Stimulated activated CD8-positive, alpha-beta memory T cell treated with anti-CD3 and anti-CD28 coated beads, Interleukin-15, amount 100 ng/mL, for 4 hours (primary cell): ENCODE data around the gene MAD1L1.
"Not testable (repeated sequence)": the region's sequence is repeated elsewhere in the genome, so short reads cannot be mapped to it uniquely, and the experiment has no call there.

ENCODE experiments used
- DNase-seq, 2 donors: peaks; one replicate each; pipeline ENCODE4 v3.0.0-alpha.2; 2020; ENCODE audit warnings: low read depth in 2 of 2

Gene MAD1L1

GRCh38 chr7:2068693-2069471, 163.9 kb downstream of the MAD1L1 start:
- DNase-seq, result no peak

DNA sequence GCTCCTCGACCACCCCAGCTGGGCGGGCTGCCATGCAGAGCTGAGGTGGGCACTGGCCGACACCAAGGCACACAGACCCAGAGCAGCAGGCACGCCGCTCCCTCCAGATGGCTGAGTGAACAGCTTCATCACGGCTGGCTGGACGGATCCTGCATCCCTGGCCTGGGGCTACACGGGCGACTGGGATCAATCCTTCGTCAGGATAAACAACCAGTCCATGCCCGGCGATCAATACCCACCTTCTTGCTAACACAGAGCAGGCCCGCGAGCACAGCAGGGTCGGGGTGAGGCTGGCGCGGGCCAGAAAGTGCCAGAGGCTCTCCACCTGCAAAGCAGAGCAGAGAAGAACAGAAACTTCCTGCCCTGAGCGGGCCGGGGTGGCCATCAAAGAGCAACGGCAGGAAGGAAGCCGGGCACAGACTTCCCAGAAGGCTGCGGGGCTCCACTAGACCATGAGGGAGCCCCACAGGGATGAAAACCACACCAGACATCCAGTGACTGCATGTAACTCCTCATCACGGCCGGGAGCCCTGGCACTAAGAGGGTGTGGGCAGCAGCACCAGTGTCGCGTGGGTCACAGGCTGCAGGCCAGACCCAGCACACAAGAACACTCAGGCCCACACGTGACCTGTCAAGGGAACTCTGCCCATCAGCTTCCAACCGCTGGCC, 166.4 kb downstream of the MAD1L1 start:
- no peak for DNase-seq

DNA sequence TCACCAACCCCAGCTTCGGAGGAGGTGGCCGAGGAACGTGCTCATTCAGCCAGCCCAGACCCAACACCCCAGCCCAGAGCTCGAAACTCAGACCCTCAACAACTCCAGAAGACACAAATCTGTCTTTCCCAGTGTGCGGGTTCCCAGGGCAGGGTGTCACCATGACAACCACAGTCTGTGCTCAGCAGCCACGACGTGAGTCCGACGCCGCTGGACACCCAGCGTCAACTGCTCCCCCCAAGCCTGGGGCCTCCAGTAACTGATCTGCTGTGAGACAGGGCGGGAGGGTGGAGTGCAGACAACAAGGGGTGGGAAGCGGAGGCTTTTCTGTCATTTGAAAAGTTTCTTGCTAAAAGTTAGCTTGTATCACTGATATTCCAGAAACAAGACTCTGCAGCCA, 167.2 kb downstream of the MAD1L1 start:
- DNase-seq, result no peak

DNA sequence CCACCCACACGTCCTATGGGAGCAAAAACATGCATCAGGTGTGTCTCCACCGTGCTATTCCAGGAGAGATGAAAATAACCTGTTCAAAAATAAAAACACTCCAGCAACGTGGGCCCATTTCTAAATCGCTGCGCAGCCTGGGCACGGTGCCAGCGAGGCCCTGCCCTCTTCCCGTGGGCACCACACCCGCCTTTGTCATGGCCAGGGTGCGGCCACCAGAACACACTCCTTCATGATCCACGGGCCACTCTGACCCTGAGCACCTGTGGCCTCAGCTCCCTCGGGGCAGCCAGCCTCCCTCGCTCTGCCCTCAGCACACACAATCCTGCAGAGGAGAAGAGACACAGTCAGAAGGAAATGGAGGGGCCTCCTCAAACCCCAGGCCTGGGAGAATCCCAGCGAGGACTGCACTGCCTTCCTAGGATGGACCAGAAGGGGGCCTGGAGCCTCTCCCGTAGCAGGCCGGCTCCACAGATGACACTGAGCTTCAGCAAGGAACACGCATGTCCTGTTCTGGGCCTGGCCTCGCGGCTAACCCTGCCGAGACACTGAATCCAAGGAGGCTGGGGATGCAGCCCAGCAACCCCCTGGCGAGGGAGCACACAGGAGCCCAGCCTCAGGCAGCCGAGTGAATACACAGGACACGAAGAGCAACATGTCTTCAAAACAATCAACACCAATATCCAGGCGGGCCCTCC, 169.0 kb downstream of the MAD1L1 start:
- no peak for DNase-seq

- DNase-seq, result no peak
Measured at GRCh38 chr7:2062648-2063047, 170.1 kb downstream of the MAD1L1 start.

DNA sequence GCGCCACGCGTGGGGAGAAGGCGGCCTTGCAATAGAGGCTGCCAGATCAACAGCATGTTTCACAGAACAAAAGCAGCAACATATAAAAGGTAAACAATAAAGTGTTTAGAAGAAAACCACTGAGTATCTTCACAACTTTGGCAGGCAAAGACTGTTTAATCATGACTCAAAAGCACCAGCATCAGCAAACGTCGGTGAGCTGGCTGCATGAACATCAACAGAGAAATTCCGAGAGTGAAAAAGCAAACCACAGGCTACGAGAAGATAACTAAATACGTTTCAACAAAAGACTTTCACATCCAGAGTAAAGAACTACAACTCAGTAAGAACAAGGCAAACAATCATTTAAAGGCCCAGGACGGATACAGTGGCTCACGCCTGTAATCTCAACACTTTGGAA, 172.0 kb downstream of the MAD1L1 start:
- DNase-seq, result no peak

DNA sequence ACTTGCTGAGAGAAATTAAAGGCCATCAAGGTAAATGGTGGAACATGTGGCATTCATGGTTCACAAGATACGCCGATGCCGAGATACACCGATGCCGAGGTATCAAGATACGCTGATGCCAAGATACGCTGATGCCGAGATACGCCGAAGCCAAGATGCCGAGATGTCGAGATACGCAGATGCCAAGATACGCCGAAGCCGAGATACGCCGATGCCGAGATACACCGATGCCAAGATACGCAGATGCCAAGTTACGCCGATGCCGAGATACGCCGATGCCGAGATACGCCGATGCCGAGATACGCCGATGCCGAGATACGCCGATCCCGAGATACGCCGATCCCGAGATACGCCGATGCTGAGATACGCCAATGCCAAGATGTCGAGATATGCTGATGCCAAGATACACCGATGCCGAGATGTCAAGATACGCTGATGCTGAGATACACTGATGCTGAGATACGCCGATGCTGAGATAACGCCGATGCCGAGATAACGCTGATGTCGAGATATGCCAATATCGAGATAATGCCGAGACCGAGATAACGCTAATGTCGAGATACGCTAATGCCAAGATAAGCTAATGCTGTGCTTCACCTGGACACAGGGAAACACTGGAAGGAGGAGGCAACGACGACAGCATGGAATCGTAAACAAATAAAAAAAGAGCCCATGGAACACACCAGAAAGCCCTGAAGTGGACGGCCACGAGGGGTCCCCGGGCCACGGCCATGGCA, 172.6 kb downstream of the MAD1L1 start:
- DNase-seq, result no peak

DNA sequence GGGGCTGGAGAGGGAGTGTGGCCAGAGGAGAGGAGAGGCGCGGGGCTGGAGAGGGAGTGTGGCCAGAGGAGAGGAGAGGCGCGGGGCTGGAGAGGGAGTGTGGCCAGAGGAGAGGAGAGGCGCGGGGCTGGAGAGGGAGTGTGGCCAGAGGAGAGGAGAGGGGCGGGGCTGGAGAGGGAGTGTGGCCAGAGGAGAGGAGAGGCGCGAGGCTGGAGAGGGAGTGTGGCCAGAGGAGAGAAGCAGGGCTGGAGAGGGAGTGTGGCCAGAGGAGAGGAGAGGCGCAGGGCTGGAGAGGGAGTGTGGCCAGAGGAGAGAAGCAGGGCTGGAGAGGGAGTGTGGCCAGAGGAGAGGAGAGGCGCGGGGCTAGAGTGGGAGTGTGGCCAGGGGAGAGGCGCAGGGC, 174.5 kb downstream of the MAD1L1 start:
- not testable (repeated sequence) for DNase-seq

GRCh38 chr7:2055956-2056355, 176.8 kb downstream of the MAD1L1 start:
- no peak for DNase-seq

- DNase-seq, result no peak
Measured at GRCh38 chr7:2054927-2055326, 177.8 kb downstream of the MAD1L1 start.

GRCh38 chr7:2053395-2053794, 179.3 kb downstream of the MAD1L1 start:
- DNase-seq, result no peak

DNA sequence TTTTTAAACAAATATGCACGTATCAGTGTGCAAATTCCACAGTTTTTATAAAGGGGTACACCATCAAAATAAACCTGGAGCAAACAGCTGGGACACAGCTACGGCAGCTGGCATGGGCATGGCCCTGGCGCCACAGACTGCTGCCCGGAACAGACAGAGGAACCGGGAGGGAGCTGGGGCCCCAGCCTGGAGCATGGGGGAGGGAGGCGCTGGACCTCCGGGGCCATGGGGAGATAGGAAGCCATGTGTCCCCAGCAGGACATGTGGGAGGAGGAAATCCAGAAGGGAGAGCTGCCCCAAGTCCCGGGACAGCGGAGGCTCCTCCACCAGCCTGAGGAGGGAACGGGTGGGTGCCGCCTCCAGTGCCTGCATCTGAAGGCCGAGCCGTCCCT, 180.1 kb downstream of the MAD1L1 start:
- DNase-seq, result no peak

DNA sequence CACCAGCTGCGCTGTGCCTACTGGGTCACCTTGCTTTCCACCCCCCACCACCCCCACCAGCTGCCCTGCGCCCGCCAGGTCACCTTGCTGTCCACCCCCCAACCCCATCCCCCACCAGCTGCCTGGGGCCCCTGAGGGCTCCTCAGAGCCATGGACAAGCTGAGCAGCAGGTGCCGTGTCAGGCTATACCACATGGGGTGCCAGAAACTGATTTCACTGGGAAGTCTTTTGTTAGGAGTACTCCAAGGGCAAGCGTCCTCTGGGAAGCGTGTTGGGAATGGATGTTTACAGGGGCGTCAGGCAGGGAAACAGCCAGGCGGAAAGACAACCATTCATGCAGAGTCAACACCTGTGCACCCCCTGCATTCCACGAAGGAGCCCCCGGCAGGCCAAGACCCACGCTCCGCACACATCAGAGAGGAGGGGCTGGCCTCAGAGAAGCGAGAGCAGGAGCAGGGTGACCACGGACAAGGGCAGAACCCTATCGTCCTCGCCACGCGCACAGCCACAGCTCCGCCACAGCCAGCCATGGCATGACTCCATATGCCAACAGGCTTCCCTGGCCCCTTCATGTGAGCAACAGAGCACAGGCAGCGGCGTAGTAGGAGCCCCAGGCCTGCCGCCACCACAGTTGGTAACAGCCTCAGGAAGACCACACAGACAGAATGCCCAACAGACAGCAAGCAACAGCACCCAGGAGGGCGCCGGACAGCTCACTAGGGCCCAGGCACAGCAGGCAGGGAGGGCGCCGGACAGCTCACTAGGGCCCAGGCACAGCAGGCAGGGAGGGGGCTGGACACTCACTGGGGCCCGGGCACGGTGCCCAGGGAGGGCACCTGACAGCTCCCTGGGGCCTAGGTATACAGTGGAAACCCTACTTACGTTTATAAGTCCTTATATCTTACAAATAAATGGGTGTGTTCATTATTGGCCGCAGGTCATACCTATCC, 180.8 kb downstream of the MAD1L1 start:
- no peak for DNase-seq

DNA sequence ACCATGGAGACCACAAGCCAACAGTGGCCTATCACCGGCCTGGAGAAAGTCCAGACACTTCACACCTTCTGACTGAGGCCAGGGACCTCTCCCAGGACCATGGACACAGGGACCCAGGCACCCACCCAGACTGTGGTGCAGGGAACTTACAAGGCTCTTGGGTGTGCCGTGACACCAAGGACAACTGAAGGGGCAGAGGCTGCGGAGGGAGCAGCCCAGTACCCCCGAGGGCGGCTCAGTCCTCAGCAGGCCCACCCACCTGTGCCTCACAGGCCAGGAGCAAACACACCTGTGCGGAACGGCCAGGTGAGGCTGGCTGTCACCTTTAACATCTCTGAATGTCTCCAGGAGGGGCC, 182.3 kb downstream of the MAD1L1 start:
- no peak for DNase-seq

DNA sequence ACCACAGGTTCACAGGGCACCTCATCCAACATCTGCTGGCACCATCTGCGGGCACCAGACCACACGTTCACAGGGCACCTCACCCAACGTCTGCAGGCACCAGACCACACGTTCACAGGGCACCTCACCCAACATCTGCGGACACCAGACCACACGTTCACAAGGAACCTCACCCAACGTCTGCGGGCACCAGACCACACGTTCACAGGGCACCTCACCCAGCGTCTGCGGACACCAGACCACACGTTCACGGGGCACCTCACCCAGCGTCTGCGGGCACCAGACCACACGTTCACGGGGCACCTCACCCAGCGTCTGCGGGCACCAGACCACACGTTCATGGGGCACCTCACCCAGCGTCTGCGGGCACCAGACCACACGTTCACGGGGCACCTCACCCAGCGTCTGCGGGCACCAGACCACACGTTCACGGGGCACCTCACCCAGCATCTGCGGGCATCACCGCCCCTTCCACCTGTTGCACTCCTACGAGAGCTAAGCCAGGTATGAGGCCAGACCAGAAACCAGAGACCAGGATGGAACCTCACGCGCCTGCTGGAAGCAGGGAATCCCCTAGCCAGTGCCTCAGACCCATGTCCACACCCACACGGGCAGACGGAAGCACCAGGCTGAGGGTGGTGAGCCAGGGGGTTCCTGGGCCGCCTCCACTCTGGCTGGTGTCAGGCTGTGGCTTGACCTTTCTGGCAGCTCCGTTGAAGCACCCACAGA, 182.8 kb downstream of the MAD1L1 start:
- no peak for DNase-seq

DNA sequence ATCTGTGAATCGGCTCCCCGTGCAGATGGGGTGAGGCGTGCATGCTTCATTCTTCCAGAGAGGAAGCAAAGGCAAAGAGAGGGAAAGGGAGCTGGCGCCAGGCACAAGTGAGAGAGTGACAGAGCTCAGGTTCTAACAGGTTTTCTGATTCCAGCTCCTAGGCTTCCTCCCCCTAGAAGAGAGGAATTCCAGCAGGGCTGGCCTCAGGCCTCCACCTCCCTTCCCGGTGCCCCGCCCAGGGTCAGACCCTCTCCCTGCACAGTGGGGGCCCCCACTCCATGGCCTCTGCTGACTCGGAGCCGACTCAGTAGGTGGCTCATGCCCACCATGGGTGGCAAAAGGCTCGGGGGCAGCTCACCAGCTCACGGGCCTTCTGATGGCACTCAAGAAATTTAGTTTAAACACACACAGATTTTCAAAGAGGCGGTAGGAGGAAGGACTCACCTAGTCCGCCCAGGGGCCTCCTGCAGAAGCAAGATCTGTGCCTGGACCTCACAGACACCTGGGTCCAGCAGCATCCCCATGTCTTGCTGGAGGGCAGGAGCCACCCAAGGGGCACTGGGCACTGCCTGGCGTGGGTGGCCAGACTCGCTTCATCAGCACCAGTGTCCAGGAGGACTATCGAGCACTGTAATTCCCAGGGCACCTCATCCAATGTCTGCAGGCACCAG, 183.5 kb downstream of the MAD1L1 start:
- DNase-seq, result no peak

DNA sequence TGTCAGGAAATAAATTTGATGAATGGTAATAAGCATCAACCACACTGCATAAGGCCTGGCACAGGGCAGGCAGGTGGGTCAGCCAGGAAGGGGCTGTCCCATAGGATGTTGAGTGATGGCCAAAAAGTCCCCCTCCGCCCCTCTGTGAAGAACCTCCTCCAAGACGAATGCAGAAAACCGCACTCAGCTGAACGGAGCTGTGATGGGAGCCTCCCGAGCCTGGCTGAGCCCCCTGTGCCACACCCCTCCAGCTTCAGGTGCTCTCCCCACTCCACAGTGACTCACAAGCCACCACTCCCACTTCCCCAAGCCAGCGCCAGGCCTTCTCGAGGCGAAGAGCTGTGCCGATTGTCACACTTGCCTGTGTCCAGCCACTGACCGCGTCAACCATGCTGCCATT, 184.2 kb downstream of the MAD1L1 start:
- no peak for DNase-seq

DNA sequence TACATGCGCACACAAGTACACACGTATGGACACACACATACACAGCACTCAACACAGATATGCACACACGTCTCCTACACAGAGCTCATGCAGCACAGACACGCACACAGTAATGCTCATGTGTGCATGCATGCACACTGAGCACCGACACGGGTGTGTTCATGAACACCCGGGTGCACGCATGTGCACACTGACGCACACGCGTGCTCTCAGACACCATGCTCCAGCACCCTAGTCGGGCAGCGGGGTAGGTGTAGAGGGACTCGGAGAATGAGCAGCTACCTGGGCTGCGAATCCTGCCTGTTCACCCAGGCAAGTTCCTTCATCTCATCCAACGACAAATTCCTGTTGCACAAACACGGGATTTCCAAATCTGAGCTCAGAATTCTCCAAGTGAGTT, 184.7 kb downstream of the MAD1L1 start:
- DNase-seq, result no peak

DNA sequence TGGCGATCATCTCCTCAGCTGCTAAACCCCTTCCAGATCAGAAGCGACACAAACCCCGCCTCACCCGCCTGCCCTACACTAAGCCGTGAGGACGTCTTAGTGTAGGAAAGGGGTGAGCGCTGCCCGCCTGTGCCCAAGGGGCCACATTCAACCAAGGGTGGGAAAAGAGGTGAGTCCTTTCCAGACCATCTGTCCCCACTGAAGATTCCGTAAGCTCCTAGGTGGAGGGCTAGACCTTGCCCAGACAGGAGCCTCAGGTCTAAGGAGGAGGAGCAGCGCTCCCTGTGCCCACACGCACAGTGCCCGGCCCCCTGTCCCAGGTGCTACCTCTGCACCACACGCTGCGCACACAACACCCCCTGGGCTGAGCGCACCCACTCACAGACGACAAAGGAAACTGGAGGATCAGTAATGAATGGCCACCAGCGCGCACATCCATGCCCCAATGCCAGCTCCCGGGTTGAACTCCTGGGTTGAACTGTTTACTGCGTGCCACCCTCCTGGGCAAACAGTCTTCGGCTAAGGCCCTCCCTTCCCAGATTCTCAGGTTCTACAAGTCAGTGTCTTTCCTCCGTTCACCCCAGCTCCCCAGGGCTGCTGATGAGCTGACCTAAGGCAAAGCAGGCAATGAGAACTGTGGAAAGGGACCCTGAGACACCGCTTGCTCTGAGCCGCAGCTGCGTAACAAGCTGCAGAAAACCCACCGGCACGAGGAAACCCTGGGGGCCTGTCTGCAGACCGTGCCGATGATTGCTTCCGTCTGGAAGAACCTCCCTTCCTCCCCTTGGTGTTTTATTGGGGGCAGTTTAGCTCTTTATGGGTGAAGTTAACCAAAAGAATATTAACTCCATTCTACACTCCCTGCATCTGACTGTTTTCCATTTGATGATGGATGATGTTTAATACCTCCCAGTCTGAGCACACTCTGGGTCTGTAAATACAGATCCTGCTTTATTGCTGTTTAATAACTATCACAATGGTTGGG, 185.9 kb downstream of the MAD1L1 start:
- no peak for DNase-seq
